Ovary (tissue), 9 donors: ENCODE measurements around the gene WDR4. TPM values are rescaled to one million over a fixed set of nuclear protein-coding genes. Genes with fewer than 3 reads are reported as not detected.

Experiments used
- DNase-seq, 5 donors: peaks; one replicate each; pipeline ENCODE4 v3.0.0-alpha.2; 2019 to 2020
- H3K27ac ChIP-seq, 2 donors: fragments of 200-600 bp; one replicate each; pipeline versions ENCODE4 v1.5.1 to v1.8.0; 2019 to 2022
- H3K27me3 ChIP-seq: fragments of 200-600 bp; one replicate; pipeline ENCODE4 v1.8.0; 2022
- H3K36me3 ChIP-seq: fragments of 200-600 bp; sonication (generic); one replicate; pipeline ENCODE4 v1.5.1; 2019
- H3K4me1 ChIP-seq: one replicate; pipeline ENCODE4 v1.8.1; 2013; ENCODE audit warnings: mild to moderate bottlenecking, moderate library complexity; ENCODE audit not compliant: insufficient read depth
- H3K4me3 ChIP-seq: fragments of 200-600 bp; sonication (generic); one replicate; pipeline ENCODE4 v1.5.1; 2017
- H3K9me3 ChIP-seq, 2 donors: fragments of 200-600 bp in 1 of 2; sonication (generic) in 1 of 2; one replicate each; pipeline versions ENCODE4 v1.5.1 to v1.8.1; 2013 to 2019; ENCODE audit warnings: mild to moderate bottlenecking in 1 of 2, moderate library complexity in 1 of 2
- EP300 ChIP-seq: sonication (generic); formaldehyde crosslinking; IDR thresholded peaks from one replicate; pipeline ENCODE4 v1.6.1; 2017; ENCODE audit warnings: antibody characterized with exemption
- POLR2A ChIP-seq: fragments of 450-650 bp; IDR thresholded peaks from one replicate; pipeline ENCODE4 v1.6.1; 2017; ENCODE audit warnings: antibody characterized with exemption, mild to moderate bottlenecking, moderate library complexity
- WGBS, 3 donors: extraction: QIAGEN DNeasy Blood & Tissue Kit in 1 of 3; methylation state at CpG; one replicate each; pipeline versions ENCODE4 v1.1.5 to v1.1.7; 2013 to 2017; 5-methylcytosine and 5-hydroxymethylcytosine counted together
- intact Hi-C, 4 donors: fragments of 100-400 bp; cut with DNase I; formaldehyde crosslinking; loops; one replicate each; pipeline versions ENCODE4 v1.11.0 to v1.15.1; 2022 to 2023
- polyA plus RNA-seq, 2 donors: library from polyadenylated mRNA; stranded (reverse); fragments of 200-250 nt in 1 of 2; fragments of 350-450 nt in 1 of 2; fragmentation: Illumina TruSeq in 1 of 2; extraction: RNeasy Lipid Tissue Mini Kit (QIAGEN cat#74804) in 1 of 2; gene quantifications; one replicate each; pipeline ENCODE4 v1.2.3, GENCODE V29; 2013 to 2014
- total RNA-seq, 7 donors: library from RNA; depleted of rRNA in 2 of 7; stranded (reverse); fragments of >200 nt in 2 of 7; fragmentation: NEBNext Ultra II Directional in 3 of 7; extraction: Animal tissue kit (Norgen Biotek cat#: 25700) in 3 of 7; gene quantifications; one replicate each; pipeline versions ENCODE4 v1.1.0 to v1.2.4, GENCODE V29; 2016 to 2023
- TF ChIP-seq, protein P1 (sequence below), 3 donors: fragments of 450-650 bp in 2 of 3; fragments of 200-600 bp in 1 of 3; IDR thresholded peaks; one replicate each; pipeline versions ENCODE4 v1.5.1 to v1.8.0; 2016 to 2022; ENCODE audit warnings: antibody characterized with exemption in 3 of 3, mild to moderate bottlenecking in 1 of 3
- donor health status: DM: no; HTN: no; CAD: no; lungs with moderate emphysema.
- donor health status: DM: no; HTN: no; CAD: no.
- donor health status: Bipolar disorder and iron deficiency.
- donor health status: DM: yes; HTN: yes; CAD: no.
- donor health status: DM: no; HTN: no; CAD: no.
- donor health status: DM: yes; HTN: yes; CAD: no.

Gene WDR4
- total and polyA plus RNA-seq, 9 donors = 3.2 to 33.1 (median 15.7) TPM

DNA sequence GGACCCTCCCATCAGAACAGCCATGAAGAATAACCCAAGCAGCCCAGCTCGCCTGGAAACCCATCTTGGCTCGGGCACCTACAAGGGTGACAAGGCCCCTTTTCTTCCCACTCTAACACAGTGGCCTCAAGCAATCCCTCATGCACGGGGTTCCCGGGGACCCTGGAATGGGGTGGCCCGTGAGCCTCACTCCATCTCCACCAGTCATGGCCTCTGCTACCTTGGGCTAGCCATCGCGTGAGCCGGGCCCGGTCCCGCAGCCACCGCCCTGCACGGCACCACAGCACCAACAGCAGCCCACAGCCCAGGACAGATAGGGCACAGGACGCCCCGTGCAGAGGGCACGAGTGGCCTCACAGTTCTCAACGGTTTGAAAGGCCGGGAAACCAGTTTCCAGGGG is 19.0 kb downstream of the WDR4 start:
- H3K27me3 ChIP-seq = no peaks in the 10 kb centered on the region
- DNase-seq = peak in 1 of 5 donors; percentile 15
- no peaks in the 10 kb centered on the region for H3K36me3 ChIP-seq
- TF ChIP-seq EP300 (no peak), POLR2A (no peak)
- TF ChIP-seq, protein P1, sequence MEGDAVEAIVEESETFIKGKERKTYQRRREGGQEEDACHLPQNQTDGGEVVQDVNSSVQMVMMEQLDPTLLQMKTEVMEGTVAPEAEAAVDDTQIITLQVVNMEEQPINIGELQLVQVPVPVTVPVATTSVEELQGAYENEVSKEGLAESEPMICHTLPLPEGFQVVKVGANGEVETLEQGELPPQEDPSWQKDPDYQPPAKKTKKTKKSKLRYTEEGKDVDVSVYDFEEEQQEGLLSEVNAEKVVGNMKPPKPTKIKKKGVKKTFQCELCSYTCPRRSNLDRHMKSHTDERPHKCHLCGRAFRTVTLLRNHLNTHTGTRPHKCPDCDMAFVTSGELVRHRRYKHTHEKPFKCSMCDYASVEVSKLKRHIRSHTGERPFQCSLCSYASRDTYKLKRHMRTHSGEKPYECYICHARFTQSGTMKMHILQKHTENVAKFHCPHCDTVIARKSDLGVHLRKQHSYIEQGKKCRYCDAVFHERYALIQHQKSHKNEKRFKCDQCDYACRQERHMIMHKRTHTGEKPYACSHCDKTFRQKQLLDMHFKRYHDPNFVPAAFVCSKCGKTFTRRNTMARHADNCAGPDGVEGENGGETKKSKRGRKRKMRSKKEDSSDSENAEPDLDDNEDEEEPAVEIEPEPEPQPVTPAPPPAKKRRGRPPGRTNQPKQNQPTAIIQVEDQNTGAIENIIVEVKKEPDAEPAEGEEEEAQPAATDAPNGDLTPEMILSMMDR (IDR thresholded peaks at IDR 0.05) = no peak
- intact Hi-C loops = loop anchor here in 1 of 4 donors (10.0 kb wide), 1 partner anchor 266 kb away; no protein-coding TSS in a partner anchor
- H3K27ac ChIP-seq = no peak overlapping the region
- H3K4me1 ChIP-seq = peaks cover 10% of the 10 kb centered on the region
- WGBS, 3 donors = 91 to 96% (median 92%) methylated on average over 13 to 17 of the region's 17 CpGs
- H3K4me3 ChIP-seq = no peak overlapping the region
- H3K9me3 ChIP-seq = no peaks in the 10 kb centered on the region

DNA sequence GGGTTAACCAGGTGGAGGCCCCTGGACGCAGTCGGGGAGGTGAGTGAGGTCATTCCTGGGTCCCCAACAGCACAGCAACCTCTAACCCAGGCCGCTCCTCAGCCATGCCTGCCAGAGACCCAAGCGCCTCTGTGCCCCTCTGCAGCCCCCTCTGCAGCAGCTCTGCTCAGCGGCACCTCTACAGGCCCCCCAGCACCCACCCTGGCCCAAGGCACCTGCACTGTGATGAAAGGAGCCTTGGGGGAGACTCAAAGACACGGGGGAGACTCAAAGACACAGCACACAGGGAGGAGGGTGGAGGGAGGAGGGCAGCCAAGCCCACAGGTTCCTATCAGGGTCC is 19.5 kb downstream of the WDR4 start:
- Histone ChIP-seq H3K27ac (no peak overlapping the region), H3K9me3 (no peaks in the 10 kb centered on the region), H3K4me1 (peaks cover 6% of the 10 kb centered on the region), H3K27me3 (no peaks in the 10 kb centered on the region), H3K4me3 (no peak overlapping the region), H3K36me3 (no peaks in the 10 kb centered on the region)
- WGBS, 3 donors = 89 to 95% (median 92%) methylated on average over 6 of the region's 6 CpGs
- intact Hi-C loops = loop anchor here in 1 of 4 donors (10.0 kb wide), 1 partner anchor 265 kb away; no protein-coding TSS in a partner anchor
- TF ChIP-seq POLR2A (no peak), EP300 (no peak)
- TF ChIP-seq, protein P1 (IDR thresholded peaks at IDR 0.05) = no peak
- DNase-seq = no peak

DNA sequence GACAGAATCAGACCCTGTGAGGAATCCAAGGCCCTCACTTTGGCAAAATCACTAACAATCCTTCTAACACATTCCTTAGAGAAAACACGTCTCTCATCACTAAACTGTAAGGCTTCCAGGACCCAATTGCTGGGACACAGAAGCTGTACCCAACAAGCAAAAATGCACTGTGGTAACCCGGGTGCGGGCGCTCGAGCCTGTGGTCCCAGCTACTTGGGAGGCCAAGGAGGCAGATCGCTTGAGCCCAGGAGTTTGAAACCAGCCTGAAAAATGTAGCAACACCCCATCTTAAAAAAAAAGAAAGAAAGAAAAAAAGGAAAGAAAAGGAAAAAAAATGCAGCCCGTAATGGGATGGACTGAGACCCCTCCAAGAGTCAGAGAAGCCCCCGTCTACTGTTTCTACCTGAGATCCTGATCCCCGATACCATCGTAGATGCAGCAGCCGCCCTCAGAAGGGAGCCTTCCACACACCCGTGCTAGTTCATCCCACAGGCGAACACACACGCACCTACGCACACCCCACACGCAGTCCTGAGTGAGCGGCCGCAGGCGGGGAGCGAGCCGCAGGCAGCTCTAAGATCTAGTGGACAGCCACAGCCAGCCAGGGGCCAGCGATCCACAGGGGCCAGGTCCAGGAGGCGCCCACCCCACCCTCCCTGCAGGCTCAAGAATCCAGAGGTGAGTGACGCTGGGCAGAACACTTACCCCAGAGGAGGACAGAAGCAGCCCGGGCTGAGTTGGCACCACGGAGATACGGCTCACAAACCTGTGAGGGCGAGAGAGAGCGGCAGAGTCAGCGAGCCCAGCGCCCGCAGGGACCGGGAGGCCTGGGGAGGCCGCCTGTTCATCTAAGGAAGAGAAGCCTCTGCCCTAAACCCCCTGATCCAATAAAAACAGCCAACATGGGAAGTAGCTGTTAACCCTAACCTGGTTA is 20.1 kb downstream of the WDR4 start:
- no peaks in the 10 kb centered on the region for H3K9me3 ChIP-seq
- 88 to 93% (median 93%) methylated on average over 30 to 34 of the region's 34 CpGs for WGBS, 3 donors
- intact Hi-C loops = no loop called here
- peak in 1 of 5 donors; percentile 22 for DNase-seq
- H3K4me3 ChIP-seq = no peak overlapping the region
- no peaks in the 10 kb centered on the region for H3K27me3 ChIP-seq
- no peaks in the 10 kb centered on the region for H3K36me3 ChIP-seq
- TF ChIP-seq POLR2A (no peak), EP300 (no peak)
- TF ChIP-seq, protein P1 (IDR thresholded peaks at IDR 0.05) = no peak
- peaks cover 2% of the 10 kb centered on the region for H3K4me1 ChIP-seq
- H3K27ac ChIP-seq = peak overlapping the region in 1 of 2 donors; percentile 43

DNA sequence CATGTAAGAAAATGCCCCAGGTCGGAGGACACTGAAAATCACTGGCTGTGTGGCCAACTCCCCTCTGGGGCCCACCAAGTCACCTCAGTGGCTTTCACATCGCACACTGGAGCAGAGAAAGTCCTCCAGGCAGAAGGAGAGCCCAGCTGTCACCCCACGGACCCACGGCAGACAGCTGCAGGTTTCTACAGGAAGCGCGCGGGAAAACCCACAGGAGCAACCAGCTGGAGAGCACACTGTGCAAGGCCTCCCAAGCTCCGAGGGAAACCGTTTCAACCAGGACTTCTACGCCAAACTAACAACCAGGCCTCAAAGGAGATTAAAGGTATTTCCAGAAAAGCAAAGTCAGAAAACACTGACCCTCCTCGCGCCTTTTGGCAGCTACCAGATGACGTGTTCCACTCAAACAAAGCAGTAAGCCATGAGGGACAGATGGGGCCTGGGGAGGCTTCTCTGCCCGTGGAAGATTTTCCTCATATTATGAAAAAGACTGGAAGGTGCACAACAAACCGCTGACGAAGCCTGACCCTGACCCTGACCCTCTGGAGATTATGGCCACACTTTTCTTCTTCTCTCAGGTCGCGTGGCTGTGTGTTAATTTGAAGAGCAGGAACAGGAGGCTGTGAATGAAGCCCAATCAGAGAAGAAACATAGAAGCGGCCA is 21.0 kb downstream of the WDR4 start:
- Histone ChIP-seq H3K36me3 (no peaks in the 10 kb centered on the region), H3K4me3 (no peak overlapping the region), H3K27ac (peak overlapping the region in 1 of 2 donors; percentile 43), H3K4me1 (no peaks in the 10 kb centered on the region), H3K27me3 (no peaks in the 10 kb centered on the region), H3K9me3 (no peaks in the 10 kb centered on the region)
- WGBS, 3 donors = 37 to 64% (median 37%) methylated on average over 19 of the region's 19 CpGs
- DNase-seq = peak in 4 of 5 donors; percentile 35 to 63 (median 50)
- TF ChIP-seq POLR2A = no peak
- no peak for TF ChIP-seq EP300
- TF ChIP-seq, protein P1 (IDR thresholded peaks at IDR 0.05) = no peak
- intact Hi-C loops = no loop called here
